Bone marrow (tissue), 2 donors: ENCODE results near the gene MAGI2.
A peak's percentile ranks its signal among the peaks of the same experiment; 100 is the strongest.

Source experiments
- DNase-seq, 2 donors: peaks; one replicate each; lab custom pipeline; 2025; lab: John Stamatoyannopoulos, UW

Gene MAGI2

GRCh38 chr7:78081344-78081743 is 1372.1 kb downstream of the MAGI2 start:
- DNase-seq: no peak

GRCh38 chr7:78080811-78081210 is 1372.7 kb downstream of the MAGI2 start:
- DNase-seq: no peak

- DNase-seq: no peak
Measured at GRCh38 chr7:78080241-78080640, 1373.2 kb downstream of the MAGI2 start.

- no peak for DNase-seq
Measured at GRCh38 chr7:78074713-78075112, 1378.8 kb downstream of the MAGI2 start.

- no peak for DNase-seq
Measured at GRCh38 chr7:78073609-78074382, 1379.7 kb downstream of the MAGI2 start.

GRCh38 chr7:78072201-78072590 is 1381.3 kb downstream of the MAGI2 start:
- DNase-seq: no peak

- no peak for DNase-seq
Measured at GRCh38 chr7:78071491-78072200, 1381.8 kb downstream of the MAGI2 start.

GRCh38 chr7:78066599-78066998 is 1386.9 kb downstream of the MAGI2 start:
- no peak for DNase-seq

- no peak for DNase-seq
Measured at GRCh38 chr7:78063758-78064157, 1389.7 kb downstream of the MAGI2 start.

GRCh38 chr7:78062214-78062613 is 1391.3 kb downstream of the MAGI2 start:
- DNase-seq: no peak

GRCh38 chr7:78057571-78057970 is 1395.9 kb downstream of the MAGI2 start:
- DNase-seq: no peak

- no peak for DNase-seq
Measured at GRCh38 chr7:78055599-78055998, 1397.9 kb downstream of the MAGI2 start.

GRCh38 chr7:78055001-78055573 is 1398.4 kb downstream of the MAGI2 start:
- no peak for DNase-seq

- DNase-seq: no peak
Measured at GRCh38 chr7:78052112-78052511, 1401.4 kb downstream of the MAGI2 start.

GRCh38 chr7:78047800-78048199 is 1405.7 kb downstream of the MAGI2 start:
- no peak for DNase-seq

- DNase-seq: no peak
Measured at GRCh38 chr7:78043159-78043558, 1410.3 kb downstream of the MAGI2 start.

GRCh38 chr7:78041423-78041822 is 1412.0 kb downstream of the MAGI2 start:
- no peak for DNase-seq

- peak in 1 of 2 donors; percentile 13 for DNase-seq
Measured at GRCh38 chr7:78039790-78040776, 1413.4 kb downstream of the MAGI2 start.

GRCh38 chr7:78038465-78039080 is 1414.9 kb downstream of the MAGI2 start:
- DNase-seq: no peak

GRCh38 chr7:78037603-78038002 is 1415.9 kb downstream of the MAGI2 start:
- no peak for DNase-seq

- no peak for DNase-seq
Measured at GRCh38 chr7:78033410-78033809, 1420.1 kb downstream of the MAGI2 start.
